SK-N-SH (cell line): ENCODE data around the gene APOO. TPM values are rescaled to one million over a fixed set of nuclear protein-coding genes. Genes with fewer than 3 reads are reported as not detected.

Experiments used
- CTCF ChIA-PET: fragments of 300-600, 350-600 bp; formaldehyde crosslinking; extraction: SDS; loops from one replicate; lab custom pipeline; 2021; lab: Yijun Ruan, JAX
- POLR2A ChIA-PET: fragments of 350-600 bp; sonication (Branson Sonifier 250); formaldehyde crosslinking; extraction: SDS; loops from one replicate; lab custom pipeline; 2020; ENCODE audit warnings: antibody characterized with exemption, inconsistent platforms; lab: Yijun Ruan, JAX
- DNase-seq: peaks from one replicate; pipeline ENCODE4 v3.0.0; 2012
- H2AFZ ChIP-seq: fragments of 200-600 bp; sonication (generic); 2 replicates; pipeline ENCODE4 v1.8.1; 2016; ENCODE audit warnings: antibody characterized with exemption, mild to moderate bottlenecking, low read depth
- H3F3A ChIP-seq: fragments of 200-600 bp; sonication (generic); replicated peaks from 2 replicates; pipeline ENCODE3; 2016; ENCODE audit warnings: antibody characterized with exemption, mild to moderate bottlenecking; ENCODE audit not compliant: insufficient read depth
- H3K27ac ChIP-seq, 2 experiments: fragments of 200-500 bp in 1 of 2; fragments of 200-600 bp in 1 of 2; sonication (Bioruptor generic) in 1 of 2; sonication (generic), shearing (Covaris generic) in 1 of 2; 2 replicates each; pipeline versions ENCODE4 v1.5.1 to v1.6.1; 2014 to 2016; ENCODE audit warnings: low read depth in 2 of 2, inconsistent platforms in 1 of 2, low read length in 1 of 2, mild to moderate bottlenecking in 1 of 2, mixed read lengths in 1 of 2
- H3K27me3 ChIP-seq: fragments of 200-600 bp; sonication (generic), shearing (Covaris generic); 2 replicates; pipeline ENCODE4 v1.6.1; 2016; ENCODE audit warnings: mixed run types; ENCODE audit not compliant: insufficient read depth
- H3K36me3 ChIP-seq, 2 experiments: fragments of 200-500 bp in 1 of 2; fragments of 200-600 bp in 1 of 2; sonication (Bioruptor generic) in 1 of 2; sonication (generic) in 1 of 2; replicated peaks in 1 of 2; 2 replicates each; pipeline versions ENCODE3 to v1.5.1; 2014 to 2016; ENCODE audit warnings: low read length in 1 of 2, mild to moderate bottlenecking in 1 of 2; ENCODE audit not compliant: insufficient read depth in 2 of 2, control insufficient read depth in 1 of 2
- H3K4me1 ChIP-seq, 2 experiments: fragments of 200-500 bp in 1 of 2; fragments of 200-600 bp in 1 of 2; sonication (Bioruptor generic) in 1 of 2; sonication (generic), shearing (Covaris generic) in 1 of 2; 2 replicates each; pipeline versions ENCODE4 v1.5.1 to v1.6.1; 2014 to 2016; ENCODE audit warnings: low read depth in 1 of 2, low read length in 1 of 2, mixed run types in 1 of 2; ENCODE audit not compliant: insufficient read depth in 2 of 2, control insufficient read depth in 1 of 2
- H3K4me2 ChIP-seq: fragments of 200-600 bp; sonication (generic), shearing (Covaris generic); 2 replicates; pipeline ENCODE4 v1.6.1; 2017; ENCODE audit warnings: mixed run types
- H3K4me3 ChIP-seq, 2 experiments: fragments of 200-500 bp in 1 of 2; fragments of 200-600 bp in 1 of 2; sonication (Bioruptor generic) in 1 of 2; sonication (generic), shearing (Covaris generic) in 1 of 2; 2 replicates each; pipeline versions ENCODE4 v1.5.1 to v1.8.1; 2014 to 2016; ENCODE audit warnings: low read depth in 2 of 2, inconsistent platforms in 1 of 2, low read length in 1 of 2, mild to moderate bottlenecking in 1 of 2, mixed read lengths in 1 of 2, moderate library complexity in 1 of 2
- H3K79me2 ChIP-seq: fragments of 200-600 bp; sonication (generic); 2 replicates; pipeline ENCODE4 v1.8.1; 2017; ENCODE audit warnings: mild to moderate bottlenecking; ENCODE audit not compliant: insufficient read depth
- H3K9ac ChIP-seq: fragments of 200-600 bp; sonication (generic); 2 replicates; pipeline ENCODE4 v1.6.1; 2017; ENCODE audit warnings: mixed run types
- H3K9me2 ChIP-seq: fragments of 200-600 bp; sonication (generic); 2 replicates; pipeline ENCODE4 v1.6.1; 2017; ENCODE audit warnings: mixed run types
- H3K9me3 ChIP-seq: fragments of 200-600 bp; sonication (generic); 2 replicates; pipeline ENCODE4 v1.6.1; 2017; ENCODE audit warnings: mixed run types, mild to moderate bottlenecking, moderate library complexity
- H4K20me1 ChIP-seq: fragments of 200-600 bp; sonication (generic); 2 replicates; pipeline ENCODE4 v1.6.1; 2017; ENCODE audit warnings: mild to moderate bottlenecking, mixed run types; ENCODE audit not compliant: insufficient read depth
- EP300 ChIP-seq, 2 experiments: IDR thresholded peaks; 2 replicates each; pipeline versions ENCODE4 v1.4.0 to v1.6.1; 2012; ENCODE audit warnings: borderline replicate concordance in 1 of 2, low read depth in 1 of 2, low read length in 1 of 2
- FOSL2 ChIP-seq: IDR thresholded peaks from 2 replicates; pipeline ENCODE4 v1.4.0; 2012; ENCODE audit warnings: low read depth, mild to moderate bottlenecking, moderate library complexity, borderline replicate concordance
- FOXJ3 ChIP-seq: sonication (generic); formaldehyde crosslinking; IDR thresholded peaks from 2 replicates; pipeline ENCODE4 v1.5.1; 2020; ENCODE audit warnings: mild to moderate bottlenecking, missing genetic modification reagents
- FOXM1 ChIP-seq: IDR thresholded peaks from 2 replicates; pipeline ENCODE4 v1.4.0; 2012; ENCODE audit warnings: low read depth, mild to moderate bottlenecking
- GABPA ChIP-seq: IDR thresholded peaks from 2 replicates; pipeline ENCODE4 v1.4.0; 2012; ENCODE audit warnings: low read depth, mild to moderate bottlenecking
- GATA2 ChIP-seq: sonication (generic); formaldehyde crosslinking; IDR thresholded peaks from 2 replicates; pipeline ENCODE4 v1.5.0; 2020; ENCODE audit warnings: mild to moderate bottlenecking, missing genetic modification reagents
- MEF2A ChIP-seq: IDR thresholded peaks from 2 replicates; pipeline ENCODE4 v1.4.0; 2012; ENCODE audit warnings: low read depth, borderline replicate concordance
- MXI1 ChIP-seq: IDR thresholded peaks from 2 replicates; pipeline ENCODE4 v1.6.1; 2012; ENCODE audit warnings: mild to moderate bottlenecking, low read depth, low read length, improper control_type of control experiment
- NRF1 ChIP-seq: IDR thresholded peaks from 2 replicates; pipeline ENCODE4 v1.6.1; 2012; ENCODE audit warnings: low read depth, mild to moderate bottlenecking, low read length
- POLR2AphosphoS5 ChIP-seq: IDR thresholded peaks from 2 replicates; pipeline ENCODE4 v1.6.1; 2012; ENCODE audit warnings: low read depth, low read length
- RAD21 ChIP-seq: IDR thresholded peaks from 2 replicates; pipeline ENCODE4 v1.6.1; 2012; ENCODE audit warnings: mild to moderate bottlenecking, low read length
- RFX5 ChIP-seq: IDR thresholded peaks from 2 replicates; pipeline ENCODE4 v1.6.1; 2012; ENCODE audit warnings: mild to moderate bottlenecking, improper control_type of control experiment, low read length
- SIN3A ChIP-seq: IDR thresholded peaks from 2 replicates; pipeline ENCODE4 v1.6.1; 2012; ENCODE audit warnings: low read depth, mild to moderate bottlenecking, low read length, moderate library complexity, borderline replicate concordance
- SMC3 ChIP-seq: IDR thresholded peaks from 2 replicates; pipeline ENCODE4 v1.6.1; 2012; ENCODE audit warnings: low read depth, low read length, improper control_type of control experiment
- TAF1 ChIP-seq: IDR thresholded peaks from 2 replicates; pipeline ENCODE4 v1.6.1; 2012; ENCODE audit warnings: low read depth, mild to moderate bottlenecking, low read length, moderate library complexity, borderline replicate concordance
- TCF12 ChIP-seq: IDR thresholded peaks from 2 replicates; pipeline ENCODE4 v1.4.0; 2012
- WGBS: methylation state at CpG from one replicate; pipeline ENCODE4 v1.1.6; 2017; ENCODE audit warnings: low lambda C conversion rate; 5-methylcytosine and 5-hydroxymethylcytosine counted together
- polyA plus RNA-seq, 3 experiments: library from polyadenylated mRNA; depleted of rRNA; stranded (reverse); fragments of >200 nt; gene quantifications; 2 replicates each; pipeline ENCODE4 v1.2.3, GENCODE V29; 2012
- TF ChIP-seq, protein P1 (sequence below): fragments of 200-600 bp; sonication (generic); IDR thresholded peaks from 2 replicates; pipeline ENCODE4 v1.6.1; 2017; ENCODE audit warnings: antibody characterized with exemption, mild to moderate bottlenecking, moderate library complexity
- TF ChIP-seq, protein P2 (sequence below): IDR thresholded peaks from 2 replicates; pipeline ENCODE4 v1.6.1; 2012; ENCODE audit warnings: mild to moderate bottlenecking, low read depth, low read length, moderate library complexity
- TF ChIP-seq, protein P3 (sequence below): IDR thresholded peaks from 2 replicates; pipeline ENCODE4 v1.4.0; 2012; ENCODE audit warnings: low read depth, borderline replicate concordance

The APOO gene
- polyA plus RNA-seq, 1 of the 3 experiments (the other 2 are of a cell fraction) = 22.0 TPM

DNA sequence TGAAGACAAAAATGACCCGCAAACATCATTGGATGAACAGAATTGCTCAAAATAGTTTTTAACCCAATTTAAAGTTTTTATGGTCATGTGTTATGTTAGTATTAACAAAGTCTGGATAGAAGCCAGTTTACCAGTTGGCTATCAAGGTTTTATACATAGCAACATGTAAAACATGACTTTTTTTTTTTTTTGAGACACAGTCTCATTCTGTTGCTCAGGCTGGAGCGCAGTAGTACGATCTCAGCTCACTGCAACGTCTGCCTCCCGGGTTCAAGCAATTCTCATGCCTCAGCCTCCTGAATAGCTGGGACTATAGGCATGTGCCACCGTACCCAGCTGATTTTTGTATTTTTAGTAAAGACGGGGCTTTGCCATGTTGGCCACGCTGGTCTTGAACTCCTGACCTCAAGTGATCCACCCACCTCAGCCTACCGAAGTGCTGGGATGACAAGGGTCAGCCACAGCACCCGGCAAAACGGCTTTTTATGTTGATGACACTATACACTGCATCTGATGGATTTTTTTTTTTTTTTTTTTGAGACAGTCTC lies 121.4 kb downstream of the APOO start:
- peaks cover 0 to 10% of the 10 kb centered on the region in 2 experiments for H3K36me3 ChIP-seq
- H3K4me1 ChIP-seq = no peaks in the 10 kb centered on the region; a peak in 2 of 4 replicates
- 56% methylated on average over 11 of the region's 11 CpGs for WGBS
- H4K20me1 ChIP-seq = 0 out of 2 replicates have a peak, but pooled peaks cover 5% of the 10 kb centered on the region
- H3K9me3 ChIP-seq = no peaks in the 10 kb centered on the region
- H3K4me2 ChIP-seq = no peak overlapping the region
- H3K79me2 ChIP-seq = peaks cover 11% of the 10 kb centered on the region
- peaks cover 20% of the 10 kb centered on the region for H3F3A ChIP-seq
- H3K9me2 ChIP-seq = no peaks in the 10 kb centered on the region
- no peak overlapping the region for H3K27ac ChIP-seq
- no peak overlapping the region for H2AFZ ChIP-seq
- no peak for DNase-seq
- no peaks in the 10 kb centered on the region; the same call in 1 of the 2 replicates for H3K27me3 ChIP-seq
- H3K4me3 ChIP-seq = no peak overlapping the region
- CTCF ChIA-PET = no interaction called here
- POLR2A ChIA-PET = no interaction called here
- TF ChIP-seq FOXJ3 (CRISPR knock-in tag) = no peak
- TF ChIP-seq SIN3A = no peak
- TF ChIP-seq RFX5 = no peak
- no peak for TF ChIP-seq GABPA
- no peak for TF ChIP-seq SMC3
- TF ChIP-seq GATA2 (CRISPR knock-in tag) = no peak
- TF ChIP-seq, protein P1, sequence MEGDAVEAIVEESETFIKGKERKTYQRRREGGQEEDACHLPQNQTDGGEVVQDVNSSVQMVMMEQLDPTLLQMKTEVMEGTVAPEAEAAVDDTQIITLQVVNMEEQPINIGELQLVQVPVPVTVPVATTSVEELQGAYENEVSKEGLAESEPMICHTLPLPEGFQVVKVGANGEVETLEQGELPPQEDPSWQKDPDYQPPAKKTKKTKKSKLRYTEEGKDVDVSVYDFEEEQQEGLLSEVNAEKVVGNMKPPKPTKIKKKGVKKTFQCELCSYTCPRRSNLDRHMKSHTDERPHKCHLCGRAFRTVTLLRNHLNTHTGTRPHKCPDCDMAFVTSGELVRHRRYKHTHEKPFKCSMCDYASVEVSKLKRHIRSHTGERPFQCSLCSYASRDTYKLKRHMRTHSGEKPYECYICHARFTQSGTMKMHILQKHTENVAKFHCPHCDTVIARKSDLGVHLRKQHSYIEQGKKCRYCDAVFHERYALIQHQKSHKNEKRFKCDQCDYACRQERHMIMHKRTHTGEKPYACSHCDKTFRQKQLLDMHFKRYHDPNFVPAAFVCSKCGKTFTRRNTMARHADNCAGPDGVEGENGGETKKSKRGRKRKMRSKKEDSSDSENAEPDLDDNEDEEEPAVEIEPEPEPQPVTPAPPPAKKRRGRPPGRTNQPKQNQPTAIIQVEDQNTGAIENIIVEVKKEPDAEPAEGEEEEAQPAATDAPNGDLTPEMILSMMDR = no peak
- no peak for TF ChIP-seq MXI1
- no peak for TF ChIP-seq TCF12
- TF ChIP-seq, protein P2, sequence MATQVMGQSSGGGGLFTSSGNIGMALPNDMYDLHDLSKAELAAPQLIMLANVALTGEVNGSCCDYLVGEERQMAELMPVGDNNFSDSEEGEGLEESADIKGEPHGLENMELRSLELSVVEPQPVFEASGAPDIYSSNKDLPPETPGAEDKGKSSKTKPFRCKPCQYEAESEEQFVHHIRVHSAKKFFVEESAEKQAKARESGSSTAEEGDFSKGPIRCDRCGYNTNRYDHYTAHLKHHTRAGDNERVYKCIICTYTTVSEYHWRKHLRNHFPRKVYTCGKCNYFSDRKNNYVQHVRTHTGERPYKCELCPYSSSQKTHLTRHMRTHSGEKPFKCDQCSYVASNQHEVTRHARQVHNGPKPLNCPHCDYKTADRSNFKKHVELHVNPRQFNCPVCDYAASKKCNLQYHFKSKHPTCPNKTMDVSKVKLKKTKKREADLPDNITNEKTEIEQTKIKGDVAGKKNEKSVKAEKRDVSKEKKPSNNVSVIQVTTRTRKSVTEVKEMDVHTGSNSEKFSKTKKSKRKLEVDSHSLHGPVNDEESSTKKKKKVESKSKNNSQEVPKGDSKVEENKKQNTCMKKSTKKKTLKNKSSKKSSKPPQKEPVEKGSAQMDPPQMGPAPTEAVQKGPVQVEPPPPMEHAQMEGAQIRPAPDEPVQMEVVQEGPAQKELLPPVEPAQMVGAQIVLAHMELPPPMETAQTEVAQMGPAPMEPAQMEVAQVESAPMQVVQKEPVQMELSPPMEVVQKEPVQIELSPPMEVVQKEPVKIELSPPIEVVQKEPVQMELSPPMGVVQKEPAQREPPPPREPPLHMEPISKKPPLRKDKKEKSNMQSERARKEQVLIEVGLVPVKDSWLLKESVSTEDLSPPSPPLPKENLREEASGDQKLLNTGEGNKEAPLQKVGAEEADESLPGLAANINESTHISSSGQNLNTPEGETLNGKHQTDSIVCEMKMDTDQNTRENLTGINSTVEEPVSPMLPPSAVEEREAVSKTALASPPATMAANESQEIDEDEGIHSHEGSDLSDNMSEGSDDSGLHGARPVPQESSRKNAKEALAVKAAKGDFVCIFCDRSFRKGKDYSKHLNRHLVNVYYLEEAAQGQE = no peak
- no peak for TF ChIP-seq TAF1
- no peak for TF ChIP-seq FOXM1
- no peak for TF ChIP-seq FOSL2
- TF ChIP-seq MEF2A = no peak
- TF ChIP-seq RAD21 = no peak
- TF ChIP-seq NRF1 = no peak
- no peak for TF ChIP-seq POLR2AphosphoS5
- no peak for TF ChIP-seq EP300 (IDR thresholded peaks at IDR 0.05; ENCODE audit: borderline replicate concordance in 1 of 2, low read depth in 1 of 2, low read length in 1 of 2)
- TF ChIP-seq, protein P3, sequence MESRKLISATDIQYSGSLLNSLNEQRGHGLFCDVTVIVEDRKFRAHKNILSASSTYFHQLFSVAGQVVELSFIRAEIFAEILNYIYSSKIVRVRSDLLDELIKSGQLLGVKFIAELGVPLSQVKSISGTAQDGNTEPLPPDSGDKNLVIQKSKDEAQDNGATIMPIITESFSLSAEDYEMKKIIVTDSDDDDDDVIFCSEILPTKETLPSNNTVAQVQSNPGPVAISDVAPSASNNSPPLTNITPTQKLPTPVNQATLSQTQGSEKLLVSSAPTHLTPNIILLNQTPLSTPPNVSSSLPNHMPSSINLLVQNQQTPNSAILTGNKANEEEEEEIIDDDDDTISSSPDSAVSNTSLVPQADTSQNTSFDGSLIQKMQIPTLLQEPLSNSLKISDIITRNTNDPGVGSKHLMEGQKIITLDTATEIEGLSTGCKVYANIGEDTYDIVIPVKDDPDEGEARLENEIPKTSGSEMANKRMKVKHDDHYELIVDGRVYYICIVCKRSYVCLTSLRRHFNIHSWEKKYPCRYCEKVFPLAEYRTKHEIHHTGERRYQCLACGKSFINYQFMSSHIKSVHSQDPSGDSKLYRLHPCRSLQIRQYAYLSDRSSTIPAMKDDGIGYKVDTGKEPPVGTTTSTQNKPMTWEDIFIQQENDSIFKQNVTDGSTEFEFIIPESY = no peak
- H3K9ac ChIP-seq = no peak overlapping the region
